Frontal cortex (tissue), 4 donors: ENCODE data around the gene C2orf80. TPM values are rescaled to one million over a fixed set of nuclear protein-coding genes. Genes with fewer than 3 reads are reported as not detected.
"Not testable (repeated sequence)": the region's sequence is repeated elsewhere in the genome, so short reads cannot be mapped to it uniquely, and the experiment has no call there.

Source experiments
- DNase-seq, 2 donors: peaks; one replicate each; pipeline ENCODE4 v3.0.0; 2012; ENCODE audit warnings: low spot score in 2 of 2
- FAIRE-seq: peaks from 2 replicates; lab custom pipeline; 2012; peaks lifted over from hg19 to GRCh38; lab: Jason Lieb, UNC
- total RNA-seq: library from RNA; depleted of rRNA; stranded (reverse); fragments of >200 nt; gene quantifications from one replicate; pipeline ENCODE4 v1.2.3, GENCODE V29; 2014
- donor health status: control.
- donor health status: control.
- donor health status: control.

The C2orf80 gene
- 38.3 TPM for total RNA-seq

DNA sequence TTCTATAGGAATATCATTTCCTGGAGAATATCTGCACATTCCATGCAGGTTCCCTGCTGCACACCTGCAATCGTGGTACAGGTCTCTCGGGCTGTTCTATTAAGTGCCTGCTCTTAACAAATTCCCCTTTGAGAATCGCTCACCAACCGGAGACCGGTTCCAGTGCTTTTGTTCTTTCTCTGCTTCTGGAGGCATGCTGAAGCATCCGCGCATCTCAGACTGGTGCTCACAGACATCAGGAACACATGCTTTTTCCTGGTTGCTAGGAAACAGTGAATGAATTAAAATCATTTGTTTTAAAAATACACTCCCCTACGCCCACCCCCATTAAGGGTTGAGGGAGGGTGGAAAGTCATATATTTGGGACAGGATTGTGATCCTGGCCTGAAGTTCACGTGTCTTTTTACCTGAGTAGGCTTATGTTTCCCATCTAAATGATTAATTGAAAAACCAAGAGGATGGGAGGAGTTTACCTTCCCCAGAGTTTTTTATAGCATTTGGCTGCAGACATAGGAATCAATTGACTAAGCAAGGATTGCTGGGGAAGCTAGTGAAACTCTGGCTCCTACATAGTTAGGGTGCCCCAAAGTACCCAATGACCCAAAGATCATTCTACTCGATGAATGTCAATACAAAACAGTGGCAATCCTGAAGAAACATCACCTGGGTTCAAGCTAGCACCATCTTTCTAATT is at the start of gene C2orf80:
Gene C2orf80 (minus strand): TSS at position 221 of the 694 bp plus-strand sequence. CDS start 3,044 bp downstream, outside the sequence.
- FAIRE-seq (no peak), DNase-seq (no peak)

DNA sequence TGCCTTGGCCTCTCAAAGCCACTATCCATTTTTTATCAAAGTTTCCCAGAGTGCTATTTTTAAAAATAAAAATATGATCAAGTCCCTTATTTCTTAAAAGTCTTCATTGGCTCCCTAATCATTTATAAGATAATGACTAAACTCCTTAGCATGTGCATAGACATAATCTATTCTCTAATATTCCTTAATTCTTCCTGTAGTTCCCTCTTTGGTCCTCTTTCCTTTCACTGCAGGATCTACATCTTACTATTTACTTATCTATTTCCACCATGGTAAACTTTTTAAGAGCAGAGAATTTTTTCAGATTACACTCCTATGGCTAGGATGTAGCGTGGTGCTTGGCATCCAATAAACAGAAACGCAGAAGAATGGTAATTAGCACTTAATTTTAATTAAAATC is 46.0 kb upstream of the C2orf80 start:
- DNase-seq = no peak
- no peak for FAIRE-seq

DNA sequence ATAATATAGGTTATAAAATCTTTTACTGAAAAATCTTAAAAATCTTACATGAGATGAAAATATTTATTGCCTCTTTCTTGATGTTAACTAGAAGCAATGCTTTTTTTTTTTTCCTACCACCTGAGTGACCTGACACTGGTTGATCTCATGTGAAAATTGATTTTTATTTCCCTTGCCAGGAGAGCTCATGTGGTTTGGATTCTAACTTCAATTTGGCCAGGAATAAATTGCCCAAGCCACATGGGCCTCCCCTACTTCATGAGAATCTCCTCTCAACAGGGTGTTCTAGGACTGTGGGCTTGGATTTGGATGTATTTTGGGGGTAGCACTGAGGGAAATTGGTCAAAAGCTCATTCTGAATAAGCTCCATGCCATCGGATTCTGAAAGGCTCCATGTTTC is 45.0 kb upstream of the C2orf80 start:
- DNase-seq = no peak
- no peak for FAIRE-seq

DNA sequence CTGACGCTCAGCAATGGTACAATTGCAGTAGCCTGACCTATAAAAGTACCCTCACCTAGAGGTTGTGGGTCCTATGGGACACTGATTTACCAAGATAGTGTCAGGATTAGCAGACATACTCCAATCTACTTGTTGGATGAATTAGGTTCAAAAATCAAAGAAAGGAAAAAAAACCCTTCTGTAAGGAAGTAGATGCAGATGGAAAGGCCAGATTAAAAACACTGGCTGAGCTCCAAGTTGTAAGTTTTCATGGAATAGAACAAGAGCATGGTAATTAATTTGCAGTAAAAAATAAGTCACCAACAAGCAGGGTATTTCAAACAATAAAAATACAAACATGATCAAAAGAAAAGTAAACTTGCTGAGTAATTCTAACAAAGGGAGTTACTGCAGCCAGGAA is 38.6 kb upstream of the C2orf80 start:
- no peak for FAIRE-seq
- DNase-seq = no peak

DNA sequence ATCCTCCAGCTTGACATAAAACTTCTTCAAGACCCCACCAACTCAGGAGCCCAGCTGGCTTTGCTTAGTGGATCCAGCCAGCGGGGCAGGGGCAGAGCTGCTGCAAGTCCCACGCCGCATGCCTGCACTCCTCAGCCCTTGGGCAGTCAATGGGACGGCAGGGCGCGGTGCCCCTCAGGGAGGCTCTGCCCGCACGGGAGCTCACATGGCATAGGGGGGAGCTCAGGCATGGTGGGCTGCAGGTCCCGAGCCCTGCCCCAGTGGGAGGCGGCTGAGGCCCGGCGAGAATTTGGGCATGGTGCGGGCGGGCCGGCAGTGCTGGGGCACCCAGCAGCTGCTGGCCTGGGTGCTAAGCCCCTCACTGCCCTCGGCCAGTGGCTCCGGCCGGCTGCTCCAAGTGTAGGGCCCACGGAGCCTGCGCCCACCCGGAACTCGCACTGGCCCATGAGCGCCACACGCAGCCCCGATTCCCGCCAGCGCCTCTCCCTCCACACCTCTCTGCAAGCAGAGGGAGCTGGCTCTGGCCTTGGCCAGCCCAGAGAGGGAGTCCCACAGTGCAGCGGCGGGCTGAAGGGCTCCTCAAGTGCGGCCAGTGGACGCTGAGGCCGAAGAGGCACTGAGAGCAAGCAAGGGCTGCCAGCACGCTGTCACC is 37.9 kb upstream of the C2orf80 start:
- DNase-seq (no peak), FAIRE-seq (no peak)

DNA sequence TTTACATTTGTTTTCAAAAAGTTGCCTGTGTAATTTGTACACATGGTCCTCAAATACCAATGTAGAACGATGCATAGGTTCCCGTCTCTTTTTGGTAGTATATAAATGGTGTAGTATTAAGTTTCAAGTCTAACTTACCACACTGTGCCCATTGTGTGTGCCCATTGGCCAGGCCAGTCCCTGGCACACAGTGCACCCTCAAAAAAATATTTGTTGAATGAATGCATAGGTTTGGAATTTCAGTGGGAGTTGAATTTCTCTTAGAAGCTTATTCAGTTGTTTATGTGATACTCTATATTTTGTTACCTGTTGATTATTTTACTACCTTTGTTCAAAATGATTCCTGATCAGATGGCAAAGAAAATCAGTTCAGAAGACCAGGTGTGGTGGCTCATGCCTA is 35.0 kb upstream of the C2orf80 start:
- FAIRE-seq (no peak), DNase-seq (no peak)

DNA sequence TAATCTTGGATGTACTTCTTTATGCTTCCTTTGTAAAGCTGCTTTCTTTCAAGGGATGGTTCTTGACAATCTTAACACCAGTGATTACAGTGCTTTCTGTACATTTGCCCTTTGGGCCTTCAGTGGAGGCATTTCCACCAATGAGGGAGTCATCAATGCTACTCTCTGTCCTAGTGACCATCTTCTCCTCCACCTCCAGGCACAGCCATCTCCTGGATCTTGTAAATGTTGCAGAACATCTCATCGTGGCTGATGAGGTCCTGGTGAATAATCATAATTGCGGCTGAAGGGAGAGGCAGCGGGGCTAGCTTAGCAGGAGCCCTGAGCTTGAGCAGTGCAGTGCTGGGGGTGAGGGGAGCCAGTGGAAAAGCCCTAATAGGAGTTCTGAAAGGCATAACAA is 32.5 kb upstream of the C2orf80 start:
- DNase-seq = no peak
- FAIRE-seq = no peak

DNA sequence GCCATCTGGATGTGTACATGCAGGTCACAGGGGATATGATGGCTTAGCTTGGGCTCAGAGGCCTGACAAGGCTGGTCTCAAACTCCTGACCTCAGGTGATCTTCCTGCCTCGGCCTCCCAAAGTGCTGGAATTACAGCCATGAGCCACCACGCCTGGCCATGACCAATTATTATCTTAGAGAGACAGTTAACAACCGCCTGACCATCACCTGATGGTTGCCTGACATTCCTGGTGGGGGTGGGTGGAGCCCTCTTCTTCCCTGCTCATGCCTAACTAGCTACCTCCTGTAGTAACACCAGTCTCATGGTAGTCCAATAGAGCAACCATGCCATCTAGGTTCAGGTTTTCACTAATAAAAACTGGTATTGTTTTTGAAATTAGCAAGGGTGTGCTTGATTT is 32.0 kb upstream of the C2orf80 start:
- FAIRE-seq, DNase-seq: not testable (repeated sequence)

DNA sequence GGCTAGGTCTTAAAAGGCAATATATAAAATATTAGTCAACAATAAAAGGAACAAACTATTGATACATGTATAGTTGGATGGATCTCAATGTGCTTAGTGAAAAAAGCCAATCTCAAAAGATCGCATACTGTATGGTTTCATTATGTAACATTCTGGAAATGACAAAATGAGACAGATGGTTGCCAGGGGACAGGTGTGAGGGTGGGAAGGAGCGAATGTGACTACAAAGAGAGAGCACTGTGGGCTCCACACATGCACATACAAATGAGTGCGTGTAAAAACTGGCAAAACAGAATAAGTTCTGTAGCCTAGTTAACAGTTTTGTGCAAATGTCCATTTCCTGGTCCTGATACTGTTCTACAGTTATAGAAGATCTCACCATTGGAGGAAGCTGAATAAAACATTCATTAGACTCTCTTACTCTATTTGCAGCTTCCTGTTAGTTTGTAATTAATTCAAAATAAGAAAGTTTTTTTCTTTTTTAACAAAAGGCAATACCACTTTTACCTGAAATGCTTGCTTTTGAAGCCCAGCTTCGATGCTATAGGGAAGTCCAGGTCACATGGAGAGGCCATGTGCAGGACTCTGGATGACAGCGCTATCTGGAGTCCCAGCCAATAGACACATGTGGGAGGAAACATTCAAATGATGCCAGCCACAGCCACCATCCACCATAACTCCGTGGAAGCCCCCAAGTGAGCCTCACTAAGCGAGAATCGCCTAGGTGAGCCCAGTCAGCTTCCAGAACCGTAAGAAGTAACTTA is 21.0 kb upstream of the C2orf80 start:
- FAIRE-seq (no peak), DNase-seq (no peak)

DNA sequence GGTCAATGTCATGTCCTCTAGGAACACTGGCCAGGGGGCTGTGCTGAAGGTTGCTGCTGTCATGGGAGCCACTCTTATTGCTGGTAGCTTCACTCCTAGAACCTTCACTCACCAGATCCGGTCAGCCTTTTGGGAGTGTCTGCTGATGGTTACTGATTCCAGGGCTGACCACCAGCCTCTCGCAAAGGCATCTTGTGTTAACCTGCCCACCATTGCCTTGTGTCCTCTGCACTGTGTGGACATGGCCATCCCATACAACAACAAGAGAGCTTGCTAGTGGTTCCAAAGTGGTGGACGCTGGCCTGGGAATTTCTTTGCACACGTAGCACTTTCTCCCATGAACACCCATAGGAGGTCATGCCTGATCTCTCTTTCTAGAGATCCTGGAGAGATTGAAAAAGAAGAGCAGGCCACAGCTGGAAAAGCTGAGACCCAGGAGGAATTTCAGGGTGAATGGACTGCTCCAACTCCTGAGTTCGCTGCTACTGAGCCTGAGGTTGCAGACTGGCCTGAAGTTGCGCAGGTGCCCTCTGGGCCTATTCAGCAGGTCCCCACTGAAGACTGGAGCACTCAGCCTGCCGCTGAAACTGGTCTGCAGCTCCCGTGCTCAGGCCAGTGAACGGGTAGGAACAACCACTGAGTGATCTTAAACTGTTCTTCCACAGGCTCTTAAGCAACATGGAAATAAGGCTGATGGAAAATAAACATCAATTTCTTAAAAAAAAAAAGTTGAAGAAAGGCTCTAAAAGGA is 18.7 kb upstream of the C2orf80 start:
- FAIRE-seq (no peak), DNase-seq (no peak)

DNA sequence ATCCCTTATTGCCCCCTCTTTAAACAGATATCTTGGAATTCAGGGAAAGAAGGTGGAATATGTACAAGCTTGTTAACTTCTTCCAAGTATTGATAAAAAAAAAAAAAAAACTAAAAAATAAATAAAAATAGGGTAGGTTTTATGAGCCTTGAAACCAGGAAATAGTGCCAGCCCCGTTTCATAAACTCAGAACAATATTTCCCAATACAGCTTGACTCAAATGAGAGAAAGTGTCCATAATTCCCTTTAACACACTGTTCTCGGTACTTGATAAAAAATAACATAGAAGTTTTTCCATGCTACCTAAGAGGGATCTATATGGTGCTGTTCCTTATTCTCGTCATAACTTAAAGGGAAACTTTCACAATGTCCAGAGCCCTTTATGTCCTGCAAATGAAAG is 17.9 kb upstream of the C2orf80 start:
- FAIRE-seq (no peak), DNase-seq (no peak)

DNA sequence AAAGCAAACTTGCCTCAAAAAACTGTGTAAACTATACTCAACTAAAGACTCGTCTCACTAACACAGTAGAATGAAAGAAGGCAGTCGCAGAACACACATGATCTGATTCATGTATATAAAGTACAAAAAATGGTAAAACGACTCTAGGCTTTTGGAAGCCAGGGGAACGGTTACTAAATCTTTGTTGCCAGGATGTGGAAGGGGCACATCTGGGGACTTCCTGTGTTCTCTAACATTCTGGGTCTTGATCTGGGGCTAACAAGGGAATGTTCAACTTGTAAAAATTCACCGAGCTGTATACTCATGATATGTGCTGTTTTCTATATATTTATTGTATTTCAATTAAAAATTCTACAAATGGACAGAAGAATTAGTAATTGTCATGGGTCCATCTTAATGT is 14.3 kb upstream of the C2orf80 start:
- DNase-seq (no peak), FAIRE-seq (no peak)

DNA sequence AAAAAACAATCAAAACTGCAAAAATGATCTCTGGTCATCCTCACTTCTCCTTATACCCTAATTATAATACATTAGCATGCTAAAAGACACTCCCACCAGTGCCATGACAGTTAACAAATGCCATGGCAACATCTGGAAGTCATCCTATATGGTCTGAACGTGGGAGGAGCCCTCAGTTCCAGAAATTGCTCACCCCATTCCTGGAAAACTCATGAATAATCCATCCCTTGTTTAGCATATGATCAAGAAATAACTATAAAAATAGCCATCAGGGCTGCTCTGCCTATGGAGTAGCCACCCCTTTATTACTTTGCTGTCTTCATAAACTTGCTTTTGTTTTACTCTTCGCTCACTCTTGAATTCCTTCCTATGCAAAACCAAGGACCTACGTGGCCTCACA is 5.7 kb upstream of the C2orf80 start:
- FAIRE-seq (no peak), DNase-seq (no peak)

DNA sequence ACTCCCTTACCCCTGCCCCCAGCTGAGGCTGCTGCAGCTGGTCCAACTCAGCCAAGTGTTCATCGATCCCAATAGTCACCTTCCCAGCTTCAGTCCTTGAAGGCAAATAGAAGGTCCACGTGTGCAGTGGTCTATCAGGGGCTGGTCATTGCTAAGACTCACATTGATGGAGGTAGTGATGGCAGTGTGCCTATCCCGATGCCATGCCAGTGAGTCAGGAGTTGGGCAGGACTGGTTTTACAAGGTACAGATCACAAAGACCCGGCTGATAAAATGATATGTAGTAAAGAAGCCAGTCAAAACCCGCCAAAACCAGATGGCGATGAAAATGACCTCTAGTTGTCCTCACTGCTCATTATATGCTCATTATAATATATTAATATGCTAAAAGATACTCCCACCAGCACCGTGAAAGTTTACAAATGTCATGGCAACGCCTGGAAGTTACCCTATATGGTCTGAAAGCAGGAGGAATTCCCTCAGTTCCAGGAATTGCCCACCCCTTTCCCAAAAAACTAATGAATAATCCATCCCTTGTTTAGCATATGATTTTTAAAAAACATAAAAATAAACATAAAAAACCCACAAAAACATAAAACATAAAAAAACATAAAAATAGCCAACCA is 2.9 kb upstream of the C2orf80 start:
- FAIRE-seq (no peak), DNase-seq (no peak)

DNA sequence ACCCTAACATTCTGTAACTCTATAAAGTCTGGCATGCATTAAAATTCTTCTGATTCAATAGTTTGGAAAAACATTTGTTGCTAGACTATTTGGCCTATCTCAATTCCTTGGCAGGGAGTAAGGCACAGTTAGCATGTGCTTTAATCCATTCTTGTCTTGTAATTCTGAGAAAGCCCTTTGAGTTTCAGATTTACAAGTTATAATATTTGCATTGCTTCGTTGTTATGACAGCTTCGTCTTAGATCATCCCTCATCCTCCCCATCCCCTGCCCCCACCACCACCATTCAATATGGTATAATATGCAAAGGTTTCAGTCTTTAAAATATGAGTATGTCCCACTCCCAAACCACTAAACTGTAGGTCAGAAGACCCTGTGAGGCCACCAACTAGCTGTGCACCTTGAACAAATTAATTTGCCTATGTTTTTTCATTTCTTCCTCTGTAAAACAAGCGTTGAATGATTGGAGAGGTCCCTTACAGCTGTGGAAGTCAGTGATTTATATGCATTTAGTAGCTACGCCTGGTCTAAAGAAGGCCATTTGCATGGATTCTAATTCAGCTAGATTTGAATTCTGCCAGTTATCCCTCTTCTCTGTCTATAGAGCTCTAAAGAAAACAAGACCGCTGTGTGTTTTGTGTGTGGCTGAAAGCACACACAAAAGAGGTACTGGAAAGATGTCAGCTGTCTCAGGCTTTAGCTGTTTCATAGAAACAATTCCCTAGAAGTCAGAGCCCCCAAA is 591 bp downstream of the C2orf80 start:
- DNase-seq (no peak), FAIRE-seq (no peak)

DNA sequence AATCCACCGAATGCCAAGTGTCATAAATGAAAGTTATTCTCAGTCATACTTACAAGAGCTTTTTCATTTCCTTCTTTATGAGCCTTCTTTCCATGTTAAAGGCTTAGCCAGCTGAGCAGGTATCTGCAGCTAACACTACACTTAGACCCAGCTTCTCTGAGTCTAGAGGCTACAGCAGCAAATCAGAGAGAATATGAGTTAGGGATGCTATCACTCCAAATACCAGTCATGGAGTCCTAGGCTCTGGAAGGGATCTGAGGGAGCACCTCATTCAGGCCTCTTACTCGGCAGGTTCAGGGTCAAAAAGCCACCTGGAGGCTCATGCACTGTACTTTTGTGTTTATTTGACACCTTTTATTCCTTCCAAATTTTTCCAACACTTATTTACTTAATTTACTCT is 2.9 kb downstream of the C2orf80 start:
- DNase-seq = no peak
- FAIRE-seq = no peak

DNA sequence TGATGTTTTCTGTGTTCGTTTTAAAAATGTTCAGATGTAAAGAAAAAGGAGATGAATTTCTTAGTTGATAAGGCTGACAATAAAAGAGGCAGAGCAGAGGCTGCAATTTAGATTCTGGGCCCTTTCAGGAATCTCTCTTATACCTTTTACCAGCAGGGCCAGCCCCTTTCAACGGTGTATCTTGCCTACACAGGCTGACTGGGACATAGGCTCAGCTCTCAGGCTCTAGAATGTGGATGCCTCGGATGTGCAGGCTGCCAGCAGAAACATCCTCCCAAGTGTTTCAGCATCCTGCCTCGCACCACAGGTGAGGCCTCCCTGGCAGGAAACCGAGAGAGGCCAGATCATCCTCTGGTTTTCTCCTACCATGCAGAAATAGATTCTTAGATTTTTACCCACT is 3.4 kb downstream of the C2orf80 start:
- FAIRE-seq (no peak), DNase-seq (no peak)

DNA sequence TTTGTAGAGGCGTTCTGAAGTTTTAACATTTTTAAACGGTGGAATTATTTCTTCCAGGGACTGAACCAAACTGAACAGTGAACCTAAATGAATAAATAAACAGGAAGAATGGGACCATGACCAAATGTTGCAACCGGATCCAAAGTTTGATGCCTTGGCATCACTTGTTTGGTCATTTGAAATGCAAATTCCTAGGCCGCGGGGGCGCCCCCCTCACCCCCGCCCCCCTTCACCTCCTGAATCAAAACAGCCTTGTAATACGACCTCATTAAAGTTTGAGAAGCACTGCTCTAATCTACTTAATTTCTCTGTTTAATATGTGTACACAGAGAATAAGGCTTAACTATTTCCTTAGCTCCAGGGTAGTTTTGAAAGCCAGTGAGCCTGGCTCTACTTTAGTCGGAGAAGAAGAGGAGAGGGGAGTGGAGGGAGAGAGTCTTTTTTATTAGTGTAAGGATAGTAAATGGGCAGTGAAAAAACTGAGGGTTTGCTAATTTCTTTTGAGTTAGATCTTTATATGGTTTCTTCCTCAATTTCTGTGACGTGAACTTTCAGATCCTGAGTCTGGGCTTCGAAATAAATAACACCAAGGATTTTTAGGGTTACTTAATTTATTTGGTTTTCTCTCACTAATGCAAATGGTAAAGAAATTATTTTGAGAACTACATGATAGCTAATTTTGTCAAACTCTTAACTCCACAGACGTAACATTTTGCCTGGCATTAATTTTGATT is 5.7 kb downstream of the C2orf80 start:
- DNase-seq = no peak
- FAIRE-seq = no peak

DNA sequence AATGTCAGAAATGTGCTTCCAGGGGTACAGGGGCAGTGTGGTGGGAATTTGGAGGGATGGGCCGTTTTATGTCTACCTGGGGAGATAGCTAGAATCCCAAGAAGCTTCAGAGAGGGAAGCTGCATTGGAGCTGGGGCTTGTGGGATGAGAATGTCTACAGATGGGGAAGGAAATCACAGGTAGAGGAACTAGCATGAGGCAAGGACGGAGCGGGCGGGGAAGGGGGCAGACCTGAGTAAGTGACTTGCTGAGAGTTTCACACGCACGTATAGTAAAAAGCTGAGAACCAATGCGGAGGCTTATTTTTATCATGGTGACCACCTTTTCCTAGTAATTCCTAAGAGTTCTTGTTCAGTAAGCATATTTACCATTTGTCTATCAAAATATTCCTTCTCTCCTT is 6.3 kb downstream of the C2orf80 start:
- DNase-seq = no peak
- no peak for FAIRE-seq
